ENCODE data around the gene IDI2.

The IDI2 gene

GRCh38 chr10:1049425-1049958 lies 23.8 kb upstream of the IDI2 start:
- Histone ChIP-seq H3K9me3 (no peaks in the 10 kb centered on the region), H3K27ac (peak overlapping the region; percentile 99), H3K27me3 (no peaks in the 10 kb centered on the region), H3K36me3 (peaks cover 0 to 19% (median 17%) of the 10 kb centered on the region in 3 donors), H3K4me1 (peaks cover 0 to 37% (median 15%) of the 10 kb centered on the region in 4 donors), H3K4me3 (peak overlapping the region; percentile 89 to 97)
- intact Hi-C loops (cut with DNase I; ENCODE audit: low total_unique reads): no loop called here
- no peak for TF ChIP-seq CTCF (IDR thresholded peaks at IDR 0.05)
- DNase-seq: peak; percentile 30 to 71

GRCh38 chr10:1048732-1049424 lies 23.2 kb upstream of the IDI2 start, which contains the start of gene IDI1:
TSS of gene IDI1 (minus strand) at chr10:1049119. CDS start at chr10:1049003, 116 bp downstream.
- intact Hi-C loops (cut with DNase I; ENCODE audit: low total_unique reads): no loop called here
- peaks cover 0 to 37% (median 15%) of the 10 kb centered on the region in 4 donors for H3K4me1 ChIP-seq
- H3K9me3 ChIP-seq: no peaks in the 10 kb centered on the region
- peaks cover 0 to 19% (median 17%) of the 10 kb centered on the region in 3 donors for H3K36me3 ChIP-seq
- TF ChIP-seq CTCF (IDR thresholded peaks at IDR 0.05): no peak
- peak within 1 kb of the TSS; percentile 99 for H3K27ac ChIP-seq
- peak within 1 kb of the TSS; percentile 89 to 97 for H3K4me3 ChIP-seq
- no peaks in the 10 kb centered on the region for H3K27me3 ChIP-seq
- DNase-seq: peak; percentile 97 to 98

GRCh38 chr10:1048349-1048731 lies 22.7 kb upstream of the IDI2 start:
- peak; percentile 31 to 80 for DNase-seq
- Histone ChIP-seq H3K27me3 (no peaks in the 10 kb centered on the region), H3K4me3 (peak overlapping the region; percentile 89 to 97), H3K9me3 (no peaks in the 10 kb centered on the region), H3K36me3 (peaks cover 4 to 17% (median 17%) of the 10 kb centered on the region in 3 donors), H3K4me1 (peaks cover 0 to 33% (median 15%) of the 10 kb centered on the region in 4 donors), H3K27ac (peak overlapping the region; percentile 99)
- intact Hi-C loops (cut with DNase I; ENCODE audit: low total_unique reads): no loop called here
- TF ChIP-seq CTCF (IDR thresholded peaks at IDR 0.05): no peak

- Histone ChIP-seq H3K4me3 (peak overlapping the region; percentile 89 to 97), H3K36me3 (peaks cover 8 to 17% (median 17%) of the 10 kb centered on the region in 3 donors), H3K9me3 (no peaks in the 10 kb centered on the region), H3K4me1 (peaks cover 0 to 33% (median 15%) of the 10 kb centered on the region in 4 donors), H3K27me3 (no peaks in the 10 kb centered on the region), H3K27ac (peak overlapping the region; percentile 99)
- intact Hi-C loops (cut with DNase I; ENCODE audit: low total_unique reads): no loop called here
- no peak for DNase-seq
- no peak for TF ChIP-seq CTCF (IDR thresholded peaks at IDR 0.05)
These were observed 22.3 kb upstream of the IDI2 start for GRCh38 chr10:1047937-1048336.

GRCh38 chr10:1045415-1045814 lies 19.8 kb upstream of the IDI2 start:
- H3K27me3 ChIP-seq: no peaks in the 10 kb centered on the region
- TF ChIP-seq CTCF (IDR thresholded peaks at IDR 0.05): no peak
- no peaks in the 10 kb centered on the region for H3K9me3 ChIP-seq
- no peak overlapping the region for H3K27ac ChIP-seq
- H3K4me1 ChIP-seq: peaks cover 0 to 24% (median 14%) of the 10 kb centered on the region in 4 donors
- intact Hi-C loops (cut with DNase I; ENCODE audit: low total_unique reads): no loop called here
- no peak overlapping the region for H3K4me3 ChIP-seq
- DNase-seq: no peak
- peaks cover 25 to 31% (median 29%) of the 10 kb centered on the region in 3 donors for H3K36me3 ChIP-seq
